COLO829 (cell line): Measurements from ENCODE around the gene GPR4.

Source experiments
- DNase-seq: peaks from one replicate; pipeline ENCODE4 v3.0.0; 2012; ENCODE audit warnings: low spot score

The GPR4 gene

GRCh38 chr19:45547965-45548609 is 53.9 kb downstream of the GPR4 start:
- DNase-seq: peak; percentile 48

- no peak for DNase-seq
These were observed 54.7 kb downstream of the GPR4 start for GRCh38 chr19:45547211-45547770.

- no peak for DNase-seq
These were observed 59.8 kb downstream of the GPR4 start for GRCh38 chr19:45542234-45542668.
